GM21528 (cell line): Measurements from ENCODE around the gene GNAZ.

Experiments
- ATAC-seq: cut with Tn5 transposase; IDR thresholded peaks from one replicate; pipeline ENCODE4 v1.9.1; 2021; ENCODE audit warnings: mild to moderate bottlenecking, moderate library complexity; ENCODE audit not compliant: unreplicated experiment, low FRiP score

GNAZ gene

GRCh38 chr22:23104187-23104971 is 34.1 kb downstream of the GNAZ start:
- no peak for ATAC-seq

GRCh38 chr22:23105304-23105703 is 35.0 kb downstream of the GNAZ start:
- ATAC-seq = no peak

DNA sequence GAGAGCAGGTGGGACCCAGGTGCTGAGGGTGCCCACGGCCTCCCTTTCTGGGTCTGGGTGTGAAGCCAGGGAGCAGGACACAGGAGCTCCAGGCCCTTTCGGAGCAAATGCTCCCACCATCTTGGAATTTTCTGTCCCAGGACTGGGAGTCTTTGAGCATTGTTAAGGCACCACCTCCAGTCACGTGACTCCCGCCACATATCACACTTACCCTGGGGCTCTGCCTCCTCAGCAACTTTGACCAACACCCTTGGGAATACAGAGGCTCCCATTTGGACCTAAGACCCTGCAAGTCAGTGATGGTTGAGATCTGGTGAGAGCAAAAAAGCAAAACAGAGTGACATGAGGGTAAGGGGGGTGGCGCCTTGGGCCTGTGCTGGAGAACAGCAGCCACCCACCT is 35.6 kb downstream of the GNAZ start:
- no peak for ATAC-seq

GRCh38 chr22:23106344-23106743 is 36.0 kb downstream of the GNAZ start:
- ATAC-seq = no peak

DNA sequence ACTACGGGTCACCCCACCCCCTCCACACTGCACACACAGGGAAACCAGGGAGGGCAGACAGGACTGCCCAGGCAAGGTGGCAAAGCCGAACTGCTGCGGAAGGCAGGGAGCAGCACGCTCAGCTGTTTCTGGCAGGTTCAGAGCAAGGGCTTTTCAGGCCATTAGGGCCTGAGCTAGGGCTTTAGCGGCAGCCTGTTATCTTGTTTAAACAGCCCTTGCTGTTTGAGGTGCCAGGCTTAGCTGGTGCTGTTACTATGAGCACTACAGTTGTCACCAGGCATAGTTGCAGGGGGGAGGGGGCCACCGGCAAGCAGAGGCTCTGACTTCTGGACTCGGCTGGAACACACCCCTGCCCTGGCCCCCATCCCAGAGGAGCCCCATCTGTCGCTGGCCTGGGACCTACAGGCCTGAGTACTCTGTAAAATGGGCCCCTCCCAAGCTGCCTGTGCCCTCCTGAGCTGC is 36.6 kb downstream of the GNAZ start:
- ATAC-seq = no peak

DNA sequence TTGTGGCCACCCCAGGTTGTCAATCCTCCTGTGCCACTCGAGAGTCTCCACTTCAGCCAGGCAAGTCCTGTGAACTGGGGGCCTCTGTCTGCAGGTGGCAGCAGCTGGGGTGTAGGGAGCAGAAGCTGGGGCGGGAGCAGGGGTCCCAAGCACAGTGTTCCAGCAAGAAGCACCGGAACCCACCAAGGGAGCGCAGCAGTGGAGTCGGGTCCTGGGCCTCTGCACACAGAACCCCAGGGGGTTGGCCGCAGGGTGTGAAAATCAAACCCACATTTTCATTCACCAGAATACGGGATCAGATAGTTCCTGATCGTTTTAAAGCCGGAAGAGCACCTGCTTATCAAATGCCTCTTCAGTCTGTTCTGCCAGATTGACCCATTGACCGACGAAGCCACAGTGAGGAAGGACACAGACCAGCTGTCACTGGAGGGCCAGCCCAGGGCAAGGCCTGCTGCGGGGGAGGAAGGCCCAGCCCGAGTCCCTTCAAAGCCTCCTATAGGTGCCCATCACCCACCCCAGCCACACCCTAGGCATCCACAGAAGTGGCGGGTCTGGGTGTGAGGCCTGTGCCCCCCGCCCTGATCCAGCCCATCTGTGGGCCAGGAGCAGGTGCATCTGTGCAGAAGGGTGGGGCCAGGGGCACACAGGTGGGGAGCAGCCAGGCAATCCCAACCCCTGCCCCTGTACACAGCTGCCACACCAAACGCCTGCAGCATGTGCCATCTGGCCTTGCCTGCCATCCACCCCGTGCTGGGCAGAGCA is 37.3 kb downstream of the GNAZ start:
- ATAC-seq = no peak

DNA sequence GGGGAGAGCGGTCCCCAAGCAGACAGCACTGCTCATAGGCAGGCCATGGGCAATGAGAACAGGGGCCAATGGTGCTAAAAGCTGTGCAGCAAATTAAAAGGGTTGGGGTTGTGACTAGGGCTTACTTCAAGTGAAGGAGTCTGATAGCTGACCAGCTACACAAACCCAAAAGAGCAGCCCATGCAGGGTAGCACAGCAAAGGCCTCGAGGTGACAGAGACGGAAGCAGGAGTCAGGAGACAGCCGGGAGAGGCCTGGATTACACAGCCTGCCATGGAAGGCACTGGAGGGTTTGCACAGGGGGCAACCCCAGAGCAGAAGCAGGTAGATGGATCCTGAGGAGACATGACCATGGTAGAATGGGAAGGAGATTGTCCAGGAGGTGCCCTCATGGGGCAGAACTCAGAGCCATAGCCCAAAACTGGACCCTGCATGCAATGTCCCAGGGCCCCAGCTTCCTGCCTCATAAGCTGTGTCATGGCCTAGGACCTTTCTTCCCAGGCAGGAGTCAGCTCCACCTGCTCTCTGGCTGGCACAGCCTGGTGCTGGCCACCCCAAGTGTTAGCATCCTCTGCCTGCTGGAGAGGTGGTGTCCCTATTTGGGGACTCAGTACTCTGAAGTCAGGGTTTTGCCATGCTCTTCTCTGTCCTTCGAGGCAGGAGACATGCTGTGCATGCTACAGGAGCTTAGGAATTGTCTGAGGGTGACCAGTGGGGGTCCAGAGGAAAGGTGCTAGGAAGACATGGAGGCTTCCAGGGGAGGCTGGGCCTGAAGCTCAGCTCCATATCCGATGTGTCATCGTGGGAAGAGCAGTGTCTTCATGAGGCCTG is 38.1 kb downstream of the GNAZ start:
- ATAC-seq = no peak

DNA sequence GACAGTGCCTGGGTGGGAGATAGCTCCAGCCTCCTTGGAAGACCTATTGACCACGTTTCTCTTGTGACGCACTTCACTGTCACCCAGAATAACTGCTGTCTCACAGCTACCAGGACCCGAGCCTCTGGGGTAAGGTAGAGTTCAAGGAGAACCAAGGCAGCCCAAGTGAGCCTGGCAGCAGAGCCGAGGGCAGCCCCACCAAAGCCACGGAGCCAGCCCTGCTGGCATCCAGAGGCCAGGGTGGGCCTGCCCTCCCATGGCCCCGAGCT is 38.7 kb downstream of the GNAZ start:
- no peak for ATAC-seq

DNA sequence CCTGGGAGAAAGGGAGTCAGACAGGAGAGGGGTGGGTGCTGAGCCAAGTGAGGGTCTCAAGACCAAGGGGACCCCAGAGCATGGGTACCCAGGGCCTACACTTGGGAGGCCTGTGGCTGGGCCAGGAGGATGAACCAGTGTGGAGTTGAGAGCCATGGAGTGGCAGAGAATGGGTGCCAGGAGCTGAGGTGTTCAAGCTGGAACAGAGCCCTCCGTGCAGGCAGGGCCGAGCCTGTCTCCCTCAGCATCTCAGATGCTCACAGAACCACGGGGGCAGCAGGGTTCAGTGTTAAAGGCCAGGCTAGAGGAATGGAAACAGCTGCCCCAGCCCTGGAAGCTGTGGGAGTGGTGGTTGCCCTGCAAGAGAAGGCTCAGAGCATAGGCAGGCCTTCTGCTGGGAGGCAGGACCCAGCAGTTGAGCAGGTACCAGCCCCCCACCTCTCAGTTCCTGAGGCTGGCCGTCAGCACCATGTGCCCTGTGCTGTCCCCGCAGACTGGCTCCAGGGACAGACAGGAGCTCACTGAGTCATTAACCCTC is 39.2 kb downstream of the GNAZ start:
- no peak for ATAC-seq

DNA sequence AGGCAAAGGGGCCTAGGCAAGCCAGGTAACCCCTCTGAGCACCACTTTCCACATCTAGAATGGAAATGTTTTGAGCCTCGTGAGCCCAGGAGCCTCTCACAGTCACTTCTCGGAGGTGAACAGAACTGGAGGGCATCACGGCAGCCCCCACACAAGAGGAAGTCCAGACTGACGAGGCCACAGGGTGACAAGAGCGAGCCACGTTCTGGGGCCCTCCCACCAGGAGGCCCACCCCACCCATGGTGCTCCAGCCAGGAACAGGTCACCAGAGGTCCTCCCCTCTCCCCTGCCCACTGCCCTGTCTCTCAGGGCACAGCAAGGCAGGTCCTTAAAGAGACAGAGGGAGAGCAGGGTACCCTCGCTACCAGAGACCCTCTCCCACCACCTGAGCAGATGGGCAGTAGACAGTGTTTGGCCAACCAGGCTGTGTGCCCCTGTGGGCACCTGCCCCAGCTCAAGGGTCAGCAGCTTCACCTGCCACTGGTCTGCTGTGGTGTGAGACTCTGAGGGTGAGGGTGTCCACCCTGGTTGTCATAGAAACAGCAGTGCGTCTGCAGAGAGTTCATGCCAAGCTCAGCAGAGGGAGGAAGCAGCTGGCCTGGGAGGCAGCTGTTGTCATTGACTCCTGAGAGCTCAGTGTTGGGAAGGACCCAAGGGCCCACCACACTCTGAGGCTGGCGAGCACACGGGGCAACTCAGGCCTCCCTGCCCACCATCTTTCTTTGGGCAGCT is 40.0 kb downstream of the GNAZ start:
- ATAC-seq = no peak

GRCh38 chr22:23110922-23111527 is 40.7 kb downstream of the GNAZ start:
- no peak for ATAC-seq

DNA sequence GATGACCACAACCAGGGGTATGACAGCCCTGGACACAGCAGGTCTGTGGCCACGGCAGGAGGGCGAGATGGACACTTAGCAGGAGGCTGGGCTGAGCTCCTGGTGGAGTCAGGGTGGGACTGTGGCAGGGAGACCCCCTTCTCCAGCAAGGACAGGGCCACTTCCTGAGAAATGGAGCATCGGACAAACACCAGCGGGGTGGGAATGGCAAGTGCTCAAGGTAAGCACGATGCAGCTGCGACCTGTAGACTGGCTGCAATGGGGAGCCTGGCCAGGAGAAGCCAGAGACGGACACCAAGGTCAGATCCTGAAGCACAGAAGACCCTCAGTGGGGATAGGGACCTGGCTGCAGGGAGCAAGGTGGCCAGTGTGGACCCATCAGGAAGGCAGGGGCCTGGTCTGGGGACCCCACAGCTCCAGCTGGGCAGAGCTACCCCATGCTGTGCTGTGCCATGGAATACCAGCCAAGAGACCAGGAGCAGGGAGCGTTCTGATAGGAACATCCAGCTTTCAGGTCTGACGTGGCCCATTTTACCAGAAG is 42.2 kb downstream of the GNAZ start:
- ATAC-seq = no peak

GRCh38 chr22:23113067-23113846 is 42.9 kb downstream of the GNAZ start:
- ATAC-seq = no peak

- no peak for ATAC-seq
These were observed 43.8 kb downstream of the GNAZ start for GRCh38 chr22:23113847-23114720.

DNA sequence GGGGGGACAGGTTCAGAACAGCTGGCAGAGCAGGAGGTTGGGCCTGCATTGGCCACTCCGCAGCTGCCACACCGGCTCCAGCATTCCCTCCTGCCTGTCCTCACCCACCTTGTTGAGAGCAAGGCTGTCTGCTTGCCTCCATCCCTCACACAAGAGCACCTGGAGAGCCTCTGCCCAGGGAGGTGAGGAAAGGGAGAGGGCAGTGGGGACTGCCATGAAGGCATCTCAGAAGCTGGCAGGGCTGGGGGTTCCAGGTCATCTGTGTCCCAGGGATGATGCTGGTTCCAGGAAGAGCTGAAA is 44.4 kb downstream of the GNAZ start:
- ATAC-seq = no peak

GRCh38 chr22:23115369-23115768 is 45.0 kb downstream of the GNAZ start:
- ATAC-seq = no peak

DNA sequence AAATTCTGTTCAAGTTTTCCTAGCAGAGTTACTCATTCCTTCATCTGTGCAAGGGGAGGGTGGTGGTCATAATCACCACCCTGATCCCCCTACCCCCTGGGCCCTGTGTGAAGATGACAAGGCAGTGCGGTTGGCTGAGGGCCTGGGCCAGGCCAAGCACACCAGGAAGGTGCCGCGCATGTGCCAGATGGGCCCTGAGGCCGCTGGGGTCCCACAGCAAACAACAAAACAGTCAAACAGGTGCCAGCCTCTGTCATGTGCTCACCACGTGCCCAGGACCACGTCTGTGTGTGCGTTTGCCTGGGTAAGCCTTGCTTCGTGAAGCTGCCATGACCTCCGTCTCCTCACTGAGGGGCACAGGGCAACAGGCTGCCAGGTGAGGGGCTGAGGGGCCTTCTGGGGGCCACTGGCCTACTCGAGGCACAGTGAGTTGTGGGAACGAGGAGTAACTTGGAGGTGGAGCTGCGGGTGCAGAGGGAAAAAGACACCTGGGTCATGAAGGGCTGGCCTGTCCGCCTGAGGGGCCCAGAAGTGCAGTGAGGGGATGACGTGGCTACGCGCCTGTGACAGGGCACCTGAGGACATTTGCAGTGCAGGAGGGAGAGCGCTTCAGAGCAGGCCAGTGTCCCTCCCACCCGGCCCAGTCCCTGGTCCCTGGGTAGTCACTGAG is 45.6 kb downstream of the GNAZ start:
- ATAC-seq = no peak
